Measurements from ENCODE around the gene GRK5. TPM values are rescaled to one million over a fixed set of nuclear protein-coding genes. Genes with fewer than 3 reads are reported as not detected.

GRK5 gene
- total RNA-seq, 1 donor from 2014 or later, result 43.2 TPM

- Mint-ChIP-seq H3K27me3 (ENCODE audit: unreplicated experiment) (no peaks in the 10 kb centered on the region), H3K4me1 (ENCODE audit: unreplicated experiment) (peaks cover 36% of the 10 kb centered on the region), H3K4me3 (ENCODE audit: unreplicated experiment) (no peak overlapping the region), H3K36me3 (ENCODE audit: unreplicated experiment) (peaks cover 29% of the 10 kb centered on the region), H3K9me3 (ENCODE audit: unreplicated experiment) (no peaks in the 10 kb centered on the region), H3K27ac (ENCODE audit: unreplicated experiment) (no peak overlapping the region)
- no peak for TF ChIP-seq CTCF (IDR thresholded peaks at IDR 0.05)
- no peak for DNase-seq (ENCODE audit: extremely low spot score, unreplicated experiment)
These were observed 85.8 kb downstream of the GRK5 start for GRCh38 chr10:119292968-119293760.

GRCh38 chr10:119296703-119297102, 89.3 kb downstream of the GRK5 start:
- TF ChIP-seq CTCF (IDR thresholded peaks at IDR 0.05), result no peak
- DNase-seq (ENCODE audit: extremely low spot score, unreplicated experiment), result no peak
- H3K36me3 Mint-ChIP-seq (ENCODE audit: unreplicated experiment), result peaks cover 28% of the 10 kb centered on the region
- peaks cover 12% of the 10 kb centered on the region for H3K4me1 Mint-ChIP-seq (ENCODE audit: unreplicated experiment)
- H3K27ac Mint-ChIP-seq (ENCODE audit: unreplicated experiment), result no peak overlapping the region
- no peaks in the 10 kb centered on the region for H3K27me3 Mint-ChIP-seq (ENCODE audit: unreplicated experiment)
- H3K9me3 Mint-ChIP-seq (ENCODE audit: unreplicated experiment), result no peaks in the 10 kb centered on the region
- no peak overlapping the region for H3K4me3 Mint-ChIP-seq (ENCODE audit: unreplicated experiment)

- no peaks in the 10 kb centered on the region for H3K9me3 Mint-ChIP-seq (ENCODE audit: unreplicated experiment)
- TF ChIP-seq CTCF (IDR thresholded peaks at IDR 0.05), result no peak
- peaks cover 28% of the 10 kb centered on the region for H3K36me3 Mint-ChIP-seq (ENCODE audit: unreplicated experiment)
- no peaks in the 10 kb centered on the region for H3K27me3 Mint-ChIP-seq (ENCODE audit: unreplicated experiment)
- H3K4me3 Mint-ChIP-seq (ENCODE audit: unreplicated experiment), result no peak overlapping the region
- H3K27ac Mint-ChIP-seq (ENCODE audit: unreplicated experiment), result no peak overlapping the region
- no peak for DNase-seq (ENCODE audit: extremely low spot score, unreplicated experiment)
- peaks cover 12% of the 10 kb centered on the region for H3K4me1 Mint-ChIP-seq (ENCODE audit: unreplicated experiment)
These were observed 90.0 kb downstream of the GRK5 start for GRCh38 chr10:119297207-119297968.

GRCh38 chr10:119298810-119299209, 91.4 kb downstream of the GRK5 start:
- no peak for TF ChIP-seq CTCF (IDR thresholded peaks at IDR 0.05)
- no peak overlapping the region for H3K27ac Mint-ChIP-seq (ENCODE audit: unreplicated experiment)
- H3K27me3 Mint-ChIP-seq (ENCODE audit: unreplicated experiment), result no peaks in the 10 kb centered on the region
- H3K4me1 Mint-ChIP-seq (ENCODE audit: unreplicated experiment), result peaks cover 10% of the 10 kb centered on the region
- H3K9me3 Mint-ChIP-seq (ENCODE audit: unreplicated experiment), result no peaks in the 10 kb centered on the region
- H3K4me3 Mint-ChIP-seq (ENCODE audit: unreplicated experiment), result no peak overlapping the region
- DNase-seq (ENCODE audit: extremely low spot score, unreplicated experiment), result no peak
- peaks cover 28% of the 10 kb centered on the region for H3K36me3 Mint-ChIP-seq (ENCODE audit: unreplicated experiment)

- H3K36me3 Mint-ChIP-seq (ENCODE audit: unreplicated experiment), result peaks cover 28% of the 10 kb centered on the region
- peaks cover 6% of the 10 kb centered on the region for H3K4me1 Mint-ChIP-seq (ENCODE audit: unreplicated experiment)
- H3K9me3 Mint-ChIP-seq (ENCODE audit: unreplicated experiment), result no peaks in the 10 kb centered on the region
- H3K27ac Mint-ChIP-seq (ENCODE audit: unreplicated experiment), result no peak overlapping the region
- TF ChIP-seq CTCF (IDR thresholded peaks at IDR 0.05), result no peak
- no peak overlapping the region for H3K4me3 Mint-ChIP-seq (ENCODE audit: unreplicated experiment)
- DNase-seq (ENCODE audit: extremely low spot score, unreplicated experiment), result no peak
- H3K27me3 Mint-ChIP-seq (ENCODE audit: unreplicated experiment), result no peaks in the 10 kb centered on the region
These were observed 92.2 kb downstream of the GRK5 start for GRCh38 chr10:119299531-119299930.
